Neural progenitor cell (in vitro differentiated cells): ENCODE results near the gene FRAS1. TPM values are rescaled to one million over a fixed set of nuclear protein-coding genes. Genes with fewer than 3 reads are reported as not detected.
"Not testable (repeated sequence)": the region's sequence is repeated elsewhere in the genome, so short reads cannot be mapped to it uniquely, and the experiment has no call there.

Experiments used
- DNase-seq: peaks from one replicate; pipeline ENCODE4 v3.0.0-alpha.2; 2016; ENCODE audit warnings: low spot score
- H2AFZ ChIP-seq: fragments of 200-600 bp; sonication (generic); replicated peaks from 2 replicates; pipeline ENCODE4 v1.6.1; 2016; ENCODE audit warnings: antibody characterized with exemption
- H3F3A ChIP-seq: fragments of 200-600 bp; sonication (generic); 2 replicates; pipeline ENCODE4 v1.6.1; 2016; ENCODE audit warnings: antibody characterized with exemption, low read depth
- H3K27ac ChIP-seq: fragments of 200-600 bp; sonication (generic); 2 replicates; pipeline ENCODE4 v1.5.1; 2016; ENCODE audit warnings: mild to moderate bottlenecking
- H3K27me3 ChIP-seq: fragments of 200-600 bp; sonication (generic); 2 replicates; pipeline ENCODE4 v1.6.1; 2016; ENCODE audit warnings: mild to moderate bottlenecking, moderate library complexity
- H3K36me3 ChIP-seq: fragments of 200-600 bp; sonication (generic); 2 replicates; pipeline ENCODE4 v1.5.1; 2016
- H3K4me1 ChIP-seq: fragments of 200-600 bp; sonication (generic); 2 replicates; pipeline ENCODE4 v1.6.1; 2016; ENCODE audit warnings: mixed run types
- H3K4me2 ChIP-seq: fragments of 200-600 bp; sonication (generic); 2 replicates; pipeline ENCODE4 v1.6.1; 2016
- H3K4me3 ChIP-seq: fragments of 200-600 bp; sonication (generic); 2 replicates; pipeline ENCODE4 v1.5.1; 2016
- H3K79me2 ChIP-seq: fragments of 200-600 bp; sonication (generic); 2 replicates; pipeline ENCODE4 v1.6.1; 2016; ENCODE audit warnings: low read depth
- H3K9ac ChIP-seq: fragments of 200-600 bp; sonication (generic); 2 replicates; pipeline ENCODE4 v1.6.1; 2016
- H3K9me3 ChIP-seq: fragments of 200-600 bp; sonication (generic); 2 replicates; pipeline ENCODE4 v1.5.1; 2016; ENCODE audit warnings: low read depth
- H4K20me1 ChIP-seq: fragments of 200-600 bp; sonication (generic); 2 replicates; pipeline ENCODE4 v1.6.1; 2016; ENCODE audit warnings: low read depth
- H3K27ac Mint-ChIP-seq: 3 replicates; pipeline ENCODE4 v1.8.0; 2021; ENCODE audit warnings: mixed read lengths
- H3K27me3 Mint-ChIP-seq: 2 replicates; pipeline ENCODE4 v1.8.0; 2022; ENCODE audit warnings: low read depth, mild to moderate bottlenecking, inconsistent platforms, moderate library complexity, mixed read lengths; ENCODE audit not compliant: insufficient read depth
- H3K36me3 Mint-ChIP-seq: 3 replicates; pipeline ENCODE4 v1.8.0; 2021; ENCODE audit warnings: mixed read lengths
- H3K4me1 Mint-ChIP-seq: 3 replicates; pipeline ENCODE4 v1.8.0; 2021; ENCODE audit warnings: mixed read lengths
- H3K4me3 Mint-ChIP-seq: 3 replicates; pipeline ENCODE4 v1.8.0; 2021; ENCODE audit warnings: mild to moderate bottlenecking, moderate library complexity, mixed read lengths
- H3K9me3 Mint-ChIP-seq: 3 replicates; pipeline ENCODE4 v1.8.0; 2020; ENCODE audit warnings: mixed read lengths
- EZH2 ChIP-seq: fragments of 200-600 bp; sonication (generic); IDR thresholded peaks from 2 replicates; pipeline ENCODE4 v1.6.1; 2017; ENCODE audit warnings: antibody characterized with exemption, mild to moderate bottlenecking, moderate library complexity
- EZH2phosphoT487 ChIP-seq: fragments of 200-600 bp; sonication (generic); IDR thresholded peaks from 2 replicates; pipeline ENCODE4 v1.6.1; 2017; ENCODE audit warnings: antibody characterized with exemption
- total RNA-seq: library from RNA; depleted of rRNA; stranded (reverse); fragments of >200 nt; gene quantifications from 2 replicates; pipeline ENCODE4 v1.2.3, GENCODE V29; 2015; ENCODE audit warnings: low replicate concordance
- TF ChIP-seq, protein P1 (sequence below): fragments of 200-600 bp; sonication (generic); IDR thresholded peaks from 2 replicates; pipeline ENCODE4 v1.5.1; 2017; ENCODE audit warnings: antibody characterized with exemption, mild to moderate bottlenecking

The FRAS1 gene
- total RNA-seq, 1 donor from 2014 or later, result 21.3 TPM

DNA sequence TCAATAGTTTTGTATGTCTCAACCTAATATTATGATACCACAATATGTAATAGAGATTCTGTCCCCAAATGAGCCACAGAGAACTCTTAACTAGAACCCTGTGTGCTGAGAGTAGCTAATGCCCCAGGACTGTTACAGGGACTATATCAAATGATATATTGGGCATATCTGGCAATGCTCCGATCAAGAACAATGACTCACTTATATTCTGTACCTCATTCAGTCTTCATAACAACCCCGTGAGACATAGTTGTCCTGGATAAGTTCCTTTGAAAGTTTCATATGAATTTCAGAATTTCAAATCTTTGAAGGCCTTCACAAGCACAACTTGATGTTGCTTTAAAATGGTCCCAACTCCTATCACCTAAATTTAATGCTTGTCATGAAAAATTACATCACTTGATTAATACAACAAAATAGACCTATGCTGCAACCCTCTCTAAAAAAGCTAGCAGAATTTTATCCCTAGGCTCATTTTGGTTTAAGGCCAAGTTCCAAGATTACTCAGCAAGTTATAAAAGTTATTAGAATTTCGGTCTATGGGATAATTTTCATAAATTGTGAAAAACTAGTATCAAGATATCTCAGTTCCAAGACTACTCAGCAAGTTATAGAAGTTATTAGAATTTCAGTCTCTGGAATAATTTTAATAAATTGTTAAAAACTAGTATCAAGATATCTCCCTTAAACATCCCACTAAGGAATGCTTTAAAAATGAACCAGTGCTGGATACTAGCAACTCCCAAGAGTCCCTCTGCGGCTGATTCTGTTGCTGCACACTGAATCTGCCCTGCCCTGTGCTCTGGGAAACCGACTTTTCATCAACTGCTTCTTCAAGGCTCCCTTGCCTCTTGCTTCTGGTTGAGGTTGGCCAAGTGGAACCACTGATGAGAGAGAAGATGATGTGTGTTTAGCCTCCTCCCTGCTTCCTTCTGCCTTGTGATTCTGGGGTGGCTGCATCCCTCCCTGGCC, 488.4 kb downstream of the FRAS1 start:
- Histone ChIP-seq H3K4me1 (peaks cover 14% of the 10 kb centered on the region), H3K9me3 (no peaks in the 10 kb centered on the region), H3K4me3 (no peak overlapping the region), H4K20me1 (no peaks in the 10 kb centered on the region), H2AFZ (no peak overlapping the region), H3K79me2 (no peaks in the 10 kb centered on the region), H3K27me3 (peaks cover 10% of the 10 kb centered on the region), H3K9ac (no peak overlapping the region), H3K27ac (no peak overlapping the region), H3K36me3 (no peaks in the 10 kb centered on the region), H3F3A (peaks cover 11% of the 10 kb centered on the region), H3K4me2 (no peak overlapping the region)
- H3K4me1 Mint-ChIP-seq, result peaks cover 24% of the 10 kb centered on the region
- H3K27ac Mint-ChIP-seq, result no peak overlapping the region
- H3K9me3 Mint-ChIP-seq, result peaks cover 5% of the 10 kb centered on the region
- H3K27me3 Mint-ChIP-seq, result peaks cover 6% of the 10 kb centered on the region
- DNase-seq, result no peak
- TF ChIP-seq, protein P1, sequence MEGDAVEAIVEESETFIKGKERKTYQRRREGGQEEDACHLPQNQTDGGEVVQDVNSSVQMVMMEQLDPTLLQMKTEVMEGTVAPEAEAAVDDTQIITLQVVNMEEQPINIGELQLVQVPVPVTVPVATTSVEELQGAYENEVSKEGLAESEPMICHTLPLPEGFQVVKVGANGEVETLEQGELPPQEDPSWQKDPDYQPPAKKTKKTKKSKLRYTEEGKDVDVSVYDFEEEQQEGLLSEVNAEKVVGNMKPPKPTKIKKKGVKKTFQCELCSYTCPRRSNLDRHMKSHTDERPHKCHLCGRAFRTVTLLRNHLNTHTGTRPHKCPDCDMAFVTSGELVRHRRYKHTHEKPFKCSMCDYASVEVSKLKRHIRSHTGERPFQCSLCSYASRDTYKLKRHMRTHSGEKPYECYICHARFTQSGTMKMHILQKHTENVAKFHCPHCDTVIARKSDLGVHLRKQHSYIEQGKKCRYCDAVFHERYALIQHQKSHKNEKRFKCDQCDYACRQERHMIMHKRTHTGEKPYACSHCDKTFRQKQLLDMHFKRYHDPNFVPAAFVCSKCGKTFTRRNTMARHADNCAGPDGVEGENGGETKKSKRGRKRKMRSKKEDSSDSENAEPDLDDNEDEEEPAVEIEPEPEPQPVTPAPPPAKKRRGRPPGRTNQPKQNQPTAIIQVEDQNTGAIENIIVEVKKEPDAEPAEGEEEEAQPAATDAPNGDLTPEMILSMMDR, result no peak
- TF ChIP-seq EZH2phosphoT487 (no peak), EZH2 (no peak)
- no peak overlapping the region for H3K4me3 Mint-ChIP-seq
- H3K36me3 Mint-ChIP-seq, result peaks cover 13% of the 10 kb centered on the region

DNA sequence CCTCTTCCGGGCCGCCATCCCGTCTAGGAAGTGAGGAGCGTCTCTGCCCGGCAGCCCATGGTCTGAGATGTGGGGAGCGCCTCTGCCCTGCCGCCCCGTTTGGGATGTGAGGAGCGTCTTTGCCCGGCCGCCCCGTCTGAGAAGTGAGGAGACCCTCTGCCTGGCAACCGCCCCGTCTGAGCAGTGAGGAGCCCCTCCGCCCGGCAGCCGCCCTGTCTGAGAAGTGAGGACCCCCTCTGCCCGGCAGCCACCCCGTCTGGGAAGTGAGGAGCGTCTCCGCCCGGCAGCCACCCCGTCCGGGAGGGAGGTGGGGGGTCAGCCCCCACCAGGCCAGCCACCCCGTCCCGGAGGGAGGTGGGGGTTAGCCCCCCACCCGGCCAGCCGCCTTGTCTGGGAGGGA, 490.8 kb downstream of the FRAS1 start:
- H3K27ac ChIP-seq, H3K36me3 ChIP-seq, H2AFZ ChIP-seq, H3K79me2 ChIP-seq, H3K4me3 Mint-ChIP-seq, H3K4me2 ChIP-seq, H3K9me3 ChIP-seq, H3K9ac ChIP-seq, H3K27ac Mint-ChIP-seq, DNase-seq, H3K4me3 ChIP-seq, H3K9me3 Mint-ChIP-seq, H3K36me3 Mint-ChIP-seq, H4K20me1 ChIP-seq: not testable (repeated sequence)
- Histone ChIP-seq H3F3A (peaks cover 11% of the 10 kb centered on the region), H3K4me1 (peaks cover 14% of the 10 kb centered on the region), H3K27me3 (peaks cover 34% of the 10 kb centered on the region)
- Mint-ChIP-seq H3K4me1 (peaks cover 29% of the 10 kb centered on the region), H3K27me3 (peaks cover 11% of the 10 kb centered on the region)

DNA sequence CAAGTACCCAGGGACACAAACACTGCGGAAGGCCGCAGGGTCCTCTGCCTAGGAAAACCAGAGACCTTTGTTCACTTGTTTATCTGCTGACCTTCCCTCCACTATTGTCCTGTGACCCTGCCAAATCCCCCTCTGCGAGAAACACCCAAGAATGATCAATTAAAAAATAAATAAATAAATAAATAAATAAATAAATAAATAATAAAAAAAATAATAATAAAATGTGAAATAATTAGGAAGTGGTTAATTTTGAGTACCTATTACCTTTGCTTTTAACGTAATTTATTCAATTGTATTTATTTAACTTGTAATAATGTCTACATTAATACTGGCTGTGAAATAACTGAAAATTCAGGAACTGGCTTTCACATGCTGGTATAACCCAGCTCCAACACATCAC, 491.8 kb downstream of the FRAS1 start:
- H3K27ac Mint-ChIP-seq, H3K9ac ChIP-seq, H4K20me1 ChIP-seq, H3K79me2 ChIP-seq, H3K9me3 Mint-ChIP-seq, H3K4me3 Mint-ChIP-seq, H3K4me1 ChIP-seq, H3K36me3 Mint-ChIP-seq, H3K36me3 ChIP-seq, H3K27ac ChIP-seq, H2AFZ ChIP-seq, DNase-seq, H3K4me3 ChIP-seq, H3K9me3 ChIP-seq, H3K4me2 ChIP-seq: not testable (repeated sequence)
- H3K27me3 ChIP-seq, result peaks cover 44% of the 10 kb centered on the region
- Mint-ChIP-seq H3K4me1 (peaks cover 19% of the 10 kb centered on the region), H3K27me3 (peaks cover 15% of the 10 kb centered on the region)
- peaks cover 11% of the 10 kb centered on the region for H3F3A ChIP-seq

DNA sequence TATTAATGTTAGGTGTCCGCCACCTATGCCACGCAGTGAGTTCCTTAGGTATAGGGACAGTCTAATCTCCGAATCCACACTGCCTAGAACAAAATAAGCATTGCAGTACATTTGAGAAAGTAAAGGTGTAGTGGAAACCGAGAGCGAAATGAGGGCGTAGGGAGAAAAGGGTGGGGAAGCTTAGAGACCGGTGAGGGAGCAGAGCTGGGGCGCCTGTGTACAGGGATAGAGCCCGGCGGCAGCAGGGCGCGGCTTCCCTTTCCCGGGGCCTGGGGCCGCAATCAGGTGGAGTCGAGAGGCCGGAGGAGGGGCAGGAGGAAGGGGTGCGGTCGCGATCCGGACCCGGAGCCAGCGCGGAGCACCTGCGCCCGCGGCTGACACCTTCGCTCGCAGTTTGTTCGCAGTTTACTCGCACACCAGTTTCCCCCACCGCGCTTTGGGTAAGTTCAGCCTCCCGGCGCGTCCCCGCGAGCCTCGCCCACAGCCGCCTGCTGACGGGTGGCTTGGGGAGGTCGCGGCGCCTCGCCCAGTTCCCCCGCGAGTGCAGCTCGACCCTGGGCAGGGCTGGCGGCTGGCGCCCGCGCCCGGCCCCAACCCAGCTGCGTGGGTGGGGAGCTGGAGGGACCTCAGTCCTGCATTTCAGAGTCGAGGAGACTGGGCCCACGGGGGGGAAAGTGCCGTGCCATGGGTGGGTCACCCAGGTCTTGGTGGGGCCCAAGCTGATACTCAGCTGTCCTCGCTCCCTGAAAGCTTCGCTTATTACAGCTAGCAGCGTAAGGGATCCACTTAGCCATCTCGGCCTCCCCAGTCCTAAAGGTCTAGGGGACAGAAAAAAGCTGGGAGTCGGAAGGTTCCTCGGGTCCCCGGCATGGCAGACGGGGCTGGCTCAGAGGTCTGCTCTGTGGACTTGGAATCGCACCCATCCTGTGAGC, 494.6 kb downstream of the FRAS1 start, which contains the start of gene ANXA3:
TSS of gene ANXA3 (plus strand) at position 351 of the 932 bp plus-strand sequence. CDS start 2,704 bp downstream, outside the sequence.
- H3F3A ChIP-seq, result peaks cover 11% of the 10 kb centered on the region
- H3K27ac ChIP-seq, result no peak within 1 kb of the TSS
- H3K9me3 ChIP-seq, result no peaks in the 10 kb centered on the region
- peak within 1 kb of the TSS; percentile 89 for H3K4me3 Mint-ChIP-seq
- peaks cover 8% of the 10 kb centered on the region for H3K4me1 ChIP-seq
- no peaks in the 10 kb centered on the region for H3K36me3 ChIP-seq
- H2AFZ ChIP-seq, result peak within 1 kb of the TSS; percentile 91
- no peak within 1 kb of the TSS for H3K9ac ChIP-seq
- H3K4me2 ChIP-seq, result peak within 1 kb of the TSS; percentile 93
- H3K9me3 Mint-ChIP-seq, result peaks cover 3% of the 10 kb centered on the region
- H3K27me3 Mint-ChIP-seq, result peaks cover 15% of the 10 kb centered on the region
- peak within 1 kb of the TSS; percentile 66 for H3K4me3 ChIP-seq
- DNase-seq, result peak; percentile 58
- peaks cover 10% of the 10 kb centered on the region for H3K4me1 Mint-ChIP-seq
- H3K36me3 Mint-ChIP-seq, result no peaks in the 10 kb centered on the region
- H3K27me3 ChIP-seq, result peaks cover 46% of the 10 kb centered on the region
- no peaks in the 10 kb centered on the region for H3K79me2 ChIP-seq
- H4K20me1 ChIP-seq, result no peaks in the 10 kb centered on the region
- peak; percentile 59 for TF ChIP-seq EZH2
- TF ChIP-seq, protein P1, result no peak
- TF ChIP-seq EZH2phosphoT487, result no peak
- H3K27ac Mint-ChIP-seq, result no peak within 1 kb of the TSS
